Measurements from ENCODE around the gene VEZF1. TPM values are rescaled to one million over a fixed set of nuclear protein-coding genes. Genes with fewer than 3 reads are reported as not detected.

The VEZF1 gene
- total and polyA plus RNA-seq, 8 donors: 62.7 to 106 (median 98.5) TPM

GRCh38 chr17:58006924-58007780 is 19.1 kb upstream of the VEZF1 start, which contains the start of gene SRSF1:
TSS of gene SRSF1 (minus strand) at chr17:58007246. CDS start at chr17:58007137, 109 bp downstream.
- TF ChIP-seq, protein P1, sequence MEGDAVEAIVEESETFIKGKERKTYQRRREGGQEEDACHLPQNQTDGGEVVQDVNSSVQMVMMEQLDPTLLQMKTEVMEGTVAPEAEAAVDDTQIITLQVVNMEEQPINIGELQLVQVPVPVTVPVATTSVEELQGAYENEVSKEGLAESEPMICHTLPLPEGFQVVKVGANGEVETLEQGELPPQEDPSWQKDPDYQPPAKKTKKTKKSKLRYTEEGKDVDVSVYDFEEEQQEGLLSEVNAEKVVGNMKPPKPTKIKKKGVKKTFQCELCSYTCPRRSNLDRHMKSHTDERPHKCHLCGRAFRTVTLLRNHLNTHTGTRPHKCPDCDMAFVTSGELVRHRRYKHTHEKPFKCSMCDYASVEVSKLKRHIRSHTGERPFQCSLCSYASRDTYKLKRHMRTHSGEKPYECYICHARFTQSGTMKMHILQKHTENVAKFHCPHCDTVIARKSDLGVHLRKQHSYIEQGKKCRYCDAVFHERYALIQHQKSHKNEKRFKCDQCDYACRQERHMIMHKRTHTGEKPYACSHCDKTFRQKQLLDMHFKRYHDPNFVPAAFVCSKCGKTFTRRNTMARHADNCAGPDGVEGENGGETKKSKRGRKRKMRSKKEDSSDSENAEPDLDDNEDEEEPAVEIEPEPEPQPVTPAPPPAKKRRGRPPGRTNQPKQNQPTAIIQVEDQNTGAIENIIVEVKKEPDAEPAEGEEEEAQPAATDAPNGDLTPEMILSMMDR (IDR thresholded peaks at IDR 0.05): no peak
- peaks cover 17 to 49% of the 10 kb centered on the region in 2 donors for H3K4me1 ChIP-seq
- peak; percentile 96 for ATAC-seq
- peak within 1 kb of the TSS; percentile 95 to 97 for H3K4me3 ChIP-seq
- intact Hi-C loops (cut with DNase I): loop anchor here in 1 of 2 donors (10.0 kb wide), 1 partner anchor 78 kb away; the partner anchor contains the start of gene DYNLL2
- H3K36me3 ChIP-seq: peaks cover 8 to 39% of the 10 kb centered on the region in 2 donors
- H3K27me3 ChIP-seq: no peaks in the 10 kb centered on the region
- H3K9me3 ChIP-seq: no peaks in the 10 kb centered on the region
- H3K27ac ChIP-seq: peak within 1 kb of the TSS; percentile 95 to 97
- DNase-seq: peak; percentile 97 to 99 (median 99)

- Histone ChIP-seq H3K9me3 (no peaks in the 10 kb centered on the region), H3K27me3 (no peaks in the 10 kb centered on the region), H3K27ac (peak overlapping the region; percentile 95 to 97), H3K36me3 (peaks cover 8 to 43% of the 10 kb centered on the region in 2 donors), H3K4me3 (peak overlapping the region; percentile 95 to 97), H3K4me1 (peaks cover 17 to 53% of the 10 kb centered on the region in 2 donors)
- TF ChIP-seq, protein P1 (IDR thresholded peaks at IDR 0.05): no peak
- ATAC-seq (peak; percentile 82), DNase-seq (peak; percentile 78 to 86 (median 82))
- intact Hi-C loops (cut with DNase I): loop anchor here in 1 of 2 donors (10.0 kb wide), 1 partner anchor 78 kb away; the partner anchor contains the start of gene DYNLL2
Observed at GRCh38 chr17:58006560-58006923, 18.5 kb upstream of the VEZF1 start.

- H3K9me3 ChIP-seq: no peaks in the 10 kb centered on the region
- intact Hi-C loops (cut with DNase I): loop anchor here in 1 of 2 donors (10.0 kb wide), 1 partner anchor 79 kb away; the partner anchor contains the start of gene DYNLL2
- peaks cover 17 to 53% of the 10 kb centered on the region in 2 donors for H3K4me1 ChIP-seq
- TF ChIP-seq, protein P1 (IDR thresholded peaks at IDR 0.05): no peak
- H3K36me3 ChIP-seq: peaks cover 8 to 49% of the 10 kb centered on the region in 2 donors
- ATAC-seq (no peak), DNase-seq (no peak)
- peak overlapping the region; percentile 95 to 97 for H3K4me3 ChIP-seq
- peak overlapping the region; percentile 95 to 97 for H3K27ac ChIP-seq
- no peaks in the 10 kb centered on the region for H3K27me3 ChIP-seq
Observed at GRCh38 chr17:58005728-58006559, 17.9 kb upstream of the VEZF1 start.

DNA sequence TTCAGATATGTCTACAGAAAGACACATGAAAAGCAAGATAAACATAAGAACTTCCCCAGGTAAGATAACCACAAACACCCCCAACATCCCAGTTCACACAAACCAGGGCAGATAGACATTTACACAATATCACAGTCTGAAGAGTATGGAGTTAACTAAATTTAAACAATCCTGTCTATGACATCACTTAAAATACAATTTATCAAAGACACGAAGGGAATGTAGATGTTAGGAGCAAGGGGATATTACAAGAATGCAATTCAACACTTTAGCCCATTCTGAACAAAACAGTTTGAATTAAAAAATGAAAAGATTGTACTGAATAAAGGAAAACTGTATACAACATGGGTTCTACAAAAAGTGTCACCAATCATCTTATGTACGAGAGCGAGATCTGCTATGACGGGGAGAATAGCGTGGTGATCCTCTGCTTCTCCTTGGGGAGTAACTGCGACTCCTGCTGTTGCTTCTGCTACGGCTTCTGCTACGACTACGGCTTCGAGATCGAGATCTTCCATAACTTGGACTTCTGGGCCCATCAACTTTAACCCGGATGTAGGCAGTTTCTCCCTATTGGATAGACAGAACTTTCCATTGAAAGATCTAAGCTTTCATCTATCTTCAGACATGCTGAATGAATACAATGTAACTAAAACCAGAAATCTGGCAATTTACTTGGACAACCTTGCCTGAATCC is 17.1 kb upstream of the VEZF1 start:
- intact Hi-C loops (cut with DNase I): loop anchor here in 1 of 2 donors (10.0 kb wide), 1 partner anchor 80 kb away; the partner anchor contains the start of gene DYNLL2
- ATAC-seq (no peak), DNase-seq (no peak)
- Histone ChIP-seq H3K27ac (no peak overlapping the region), H3K27me3 (no peaks in the 10 kb centered on the region), H3K9me3 (no peaks in the 10 kb centered on the region), H3K4me3 (peak overlapping the region; percentile 95 to 97), H3K36me3 (peaks cover 8 to 57% of the 10 kb centered on the region in 2 donors), H3K4me1 (peaks cover 17 to 57% of the 10 kb centered on the region in 2 donors)
- TF ChIP-seq, protein P1 (IDR thresholded peaks at IDR 0.05): no peak

All from left lung (tissue), 10 donors.